Epithelial cell of proximal tubule (primary cell): ENCODE data around the gene LYPD3. TPM values are rescaled to one million over a fixed set of nuclear protein-coding genes. Genes with fewer than 3 reads are reported as not detected.
A peak's percentile ranks its signal among the peaks of the same experiment; 100 is the strongest.

Experiments used
- DNase-seq: peaks from one replicate; pipeline ENCODE4 v3.0.0-alpha.2; 2011; ENCODE audit warnings: low read depth
- H3K4me3 ChIP-seq: 2 replicates; pipeline ENCODE4 v1.5.1; 2011; ENCODE audit warnings: low read depth, mild to moderate bottlenecking, low read length
- total RNA-seq: library from RNA; depleted of rRNA; stranded (reverse); fragments of >200 nt; gene quantifications from 2 replicates; pipeline ENCODE4 v1.2.3, GENCODE V29; 2015
- TF ChIP-seq, protein P1 (sequence below): conservative IDR thresholded peaks from 2 replicates; pipeline ENCODE4 v1.5.1; 2012; ENCODE audit warnings: low read depth, mild to moderate bottlenecking, low read length

The LYPD3 gene
- total RNA-seq, 1 donor from 2014 or later = 0.98 TPM

DNA sequence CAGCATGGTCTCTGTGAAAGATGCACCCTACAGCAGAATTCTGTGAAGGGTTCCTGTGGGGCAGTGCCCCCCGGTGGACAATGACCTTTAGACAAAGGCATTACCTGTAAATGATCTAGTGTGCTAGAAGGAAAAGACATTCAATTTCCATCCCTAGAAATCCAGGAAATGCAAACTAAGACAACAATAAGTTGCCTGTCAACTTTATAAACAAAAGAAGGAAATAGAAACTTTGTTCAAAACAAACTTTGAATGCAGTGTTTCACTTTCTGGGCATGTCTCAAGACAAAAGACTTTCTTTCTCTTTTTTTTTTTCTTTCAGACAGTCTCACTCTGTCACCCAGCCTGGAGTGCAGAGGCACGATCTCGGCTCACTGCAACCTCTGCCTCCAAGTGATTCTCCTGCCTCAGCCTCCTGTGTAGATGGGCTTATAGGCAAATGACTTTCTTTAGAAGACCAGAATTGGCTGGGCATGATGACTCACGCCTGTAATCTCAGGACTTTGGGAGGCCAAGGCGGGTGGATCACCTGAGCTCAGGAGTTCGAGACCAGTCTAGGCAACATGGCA is 35.2 kb downstream of the LYPD3 start:
- DNase-seq = no peak
- TF ChIP-seq, protein P1, sequence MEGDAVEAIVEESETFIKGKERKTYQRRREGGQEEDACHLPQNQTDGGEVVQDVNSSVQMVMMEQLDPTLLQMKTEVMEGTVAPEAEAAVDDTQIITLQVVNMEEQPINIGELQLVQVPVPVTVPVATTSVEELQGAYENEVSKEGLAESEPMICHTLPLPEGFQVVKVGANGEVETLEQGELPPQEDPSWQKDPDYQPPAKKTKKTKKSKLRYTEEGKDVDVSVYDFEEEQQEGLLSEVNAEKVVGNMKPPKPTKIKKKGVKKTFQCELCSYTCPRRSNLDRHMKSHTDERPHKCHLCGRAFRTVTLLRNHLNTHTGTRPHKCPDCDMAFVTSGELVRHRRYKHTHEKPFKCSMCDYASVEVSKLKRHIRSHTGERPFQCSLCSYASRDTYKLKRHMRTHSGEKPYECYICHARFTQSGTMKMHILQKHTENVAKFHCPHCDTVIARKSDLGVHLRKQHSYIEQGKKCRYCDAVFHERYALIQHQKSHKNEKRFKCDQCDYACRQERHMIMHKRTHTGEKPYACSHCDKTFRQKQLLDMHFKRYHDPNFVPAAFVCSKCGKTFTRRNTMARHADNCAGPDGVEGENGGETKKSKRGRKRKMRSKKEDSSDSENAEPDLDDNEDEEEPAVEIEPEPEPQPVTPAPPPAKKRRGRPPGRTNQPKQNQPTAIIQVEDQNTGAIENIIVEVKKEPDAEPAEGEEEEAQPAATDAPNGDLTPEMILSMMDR = peak; percentile 20
- H3K4me3 ChIP-seq = no peak overlapping the region

DNA sequence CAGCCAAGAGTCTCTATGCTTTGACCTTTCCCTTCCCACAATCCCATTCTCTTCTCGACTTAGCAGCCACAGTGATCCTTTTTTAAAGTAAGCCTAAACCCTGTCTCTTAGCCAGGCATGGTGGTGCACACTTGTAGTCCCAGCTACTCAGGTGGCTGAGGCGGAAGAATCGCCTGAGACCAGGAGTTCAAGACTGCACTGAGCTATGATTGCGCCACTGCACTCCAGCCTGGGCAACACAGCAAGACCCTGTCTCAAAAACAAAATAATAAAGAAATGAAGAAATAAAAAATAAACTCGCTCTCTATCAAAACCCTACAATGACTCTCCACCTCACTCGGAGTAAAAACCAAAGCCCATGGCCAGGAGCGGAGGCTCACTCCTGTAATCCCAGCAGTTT is 36.0 kb downstream of the LYPD3 start:
- TF ChIP-seq, protein P1 = no peak
- no peak overlapping the region for H3K4me3 ChIP-seq
- no peak for DNase-seq

- H3K4me3 ChIP-seq = no peak overlapping the region
- DNase-seq = peak; percentile 6
- TF ChIP-seq, protein P1 = peak; percentile 61
These were observed 39.6 kb downstream of the LYPD3 start for GRCh38 chr19:43425567-43426392.

- TF ChIP-seq, protein P1 = no peak
- DNase-seq = no peak
- no peak overlapping the region for H3K4me3 ChIP-seq
These were observed 41.6 kb downstream of the LYPD3 start for GRCh38 chr19:43423779-43424178.

GRCh38 chr19:43422689-43423066 is 42.7 kb downstream of the LYPD3 start:
- no peak for DNase-seq
- TF ChIP-seq, protein P1 = no peak

GRCh38 chr19:43422000-43422688 is 43.3 kb downstream of the LYPD3 start:
- TF ChIP-seq, protein P1 = no peak
- no peak overlapping the region for H3K4me3 ChIP-seq
- no peak for DNase-seq

More at GRCh38 chr19:43422689-43423066, 42.7 kb downstream of the LYPD3 start:
- no peak overlapping the region for H3K4me3 ChIP-seq
